ENCODE measurements around the gene IFT74. TPM values are rescaled to one million over a fixed set of nuclear protein-coding genes. Genes with fewer than 3 reads are reported as not detected.

IFT74 gene
- total RNA-seq, 1 experiment from 2014 or later, result 6.0 TPM

DNA sequence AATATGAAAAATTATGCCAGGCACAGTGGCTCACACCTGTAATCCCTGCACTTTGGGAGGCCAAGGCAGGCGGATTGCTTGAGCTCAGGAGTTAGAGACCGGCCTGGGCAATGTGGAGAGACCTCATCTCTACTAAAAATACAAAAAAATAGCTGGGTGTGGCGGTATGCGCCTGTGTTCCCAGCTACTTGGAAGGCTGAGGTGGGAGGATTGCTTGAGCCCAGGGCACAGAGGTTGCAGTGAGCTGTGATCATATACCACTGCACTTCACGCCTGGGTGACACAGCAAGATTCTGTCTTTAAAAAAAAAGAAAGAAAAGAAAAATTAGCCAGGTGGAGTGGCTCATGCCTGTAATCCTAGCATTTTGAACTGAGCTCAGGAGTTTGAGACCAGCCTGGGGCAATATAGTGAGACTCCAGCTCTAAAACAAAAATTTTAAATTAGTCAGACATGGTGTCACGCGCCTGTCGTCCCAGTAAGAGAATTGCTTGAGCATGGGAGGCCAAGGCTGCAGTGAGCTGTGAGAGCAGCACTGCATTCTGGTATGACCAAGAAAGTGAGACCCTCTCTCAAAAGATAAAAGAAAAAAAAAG lies 27.2 kb upstream of the IFT74 start:
- no peaks in the 10 kb centered on the region for H3K4me1 ChIP-seq (ENCODE audit: control insufficient read depth, insufficient read depth, low read length)
- intact Hi-C loops (cut with micrococcal nuclease; ENCODE audit: unreplicated experiment) (no loop called here), in situ Hi-C loops (cut with HindIII; ENCODE audit: low pct_unique_long_range_greater_than_20kb, low sequenced_read_pairs) (no loop called here)
- no peak for ATAC-seq
- no peaks in the 10 kb centered on the region for H3K9me3 ChIP-seq (ENCODE audit: control insufficient read depth, insufficient read depth, low read depth, low read length)
- DNase-seq (ENCODE audit: low read depth, low spot score), result no peak
- H3K4me3 ChIP-seq (ENCODE audit: low read depth in 2 of 2, low read length in 2 of 2), result no peak overlapping the region
- H3K36me3 ChIP-seq (ENCODE audit: control insufficient read depth, insufficient read depth, low read length), result no peaks in the 10 kb centered on the region; the same call in 1 of the 2 replicates
- CTCF ChIA-PET, result no interaction called here
- BruUV-seq (replicated peaks), result no TSS peak
- POLR2A ChIA-PET, result no interaction called here
- H3K27ac ChIP-seq (ENCODE audit: low read length), result no peak overlapping the region
- TF ChIP-seq REST (IDR thresholded peaks at IDR 0.05; ENCODE audit: insufficient read depth in 1 of 2, low read depth in 2 of 2, low read length in 1 of 2), result no peak
- H3K27me3 ChIP-seq (ENCODE audit: control insufficient read depth, insufficient read depth, low read length), result no peaks in the 10 kb centered on the region

GRCh38 chr9:26935847-26936246 lies 20.4 kb upstream of the IFT74 start:
- Histone ChIP-seq H3K9me3 (ENCODE audit: control insufficient read depth, insufficient read depth, low read depth, low read length) (no peaks in the 10 kb centered on the region), H3K4me1 (ENCODE audit: control insufficient read depth, insufficient read depth, low read length) (no peaks in the 10 kb centered on the region), H3K4me3 (ENCODE audit: low read depth in 2 of 2, low read length in 2 of 2) (no peak overlapping the region), H3K27me3 (ENCODE audit: control insufficient read depth, insufficient read depth, low read length) (no peaks in the 10 kb centered on the region), H3K36me3 (ENCODE audit: control insufficient read depth, insufficient read depth, low read length) (no peaks in the 10 kb centered on the region), H3K27ac (ENCODE audit: low read length) (no peak overlapping the region; the same call in 1 of the 2 replicates)
- TF ChIP-seq REST (IDR thresholded peaks at IDR 0.05; ENCODE audit: insufficient read depth in 1 of 2, low read depth in 2 of 2, low read length in 1 of 2) (no peak), TCF7L2 (IDR thresholded peaks at IDR 0.05; ENCODE audit: low read depth, low read length) (no peak), SIN3A (IDR thresholded peaks at IDR 0.05; ENCODE audit: borderline replicate concordance, insufficient read depth, low read depth, low read length) (no peak)
- no peak for DNase-seq (ENCODE audit: low read depth, low spot score)
- intact Hi-C loops (cut with micrococcal nuclease; ENCODE audit: unreplicated experiment) (no loop called here), in situ Hi-C loops (cut with HindIII; ENCODE audit: low pct_unique_long_range_greater_than_20kb, low sequenced_read_pairs) (no loop called here)
- ATAC-seq, result no peak
- ChIA-PET POLR2A (no interaction called here), CTCF (no interaction called here)
- BruUV-seq (replicated peaks), result no TSS peak

- Histone ChIP-seq H3K4me1 (ENCODE audit: control insufficient read depth, insufficient read depth, low read length) (no peaks in the 10 kb centered on the region), H3K36me3 (ENCODE audit: control insufficient read depth, insufficient read depth, low read length) (no peaks in the 10 kb centered on the region; the same call in 1 of the 2 replicates), H3K9me3 (ENCODE audit: control insufficient read depth, insufficient read depth, low read depth, low read length) (no peaks in the 10 kb centered on the region), H3K27ac (ENCODE audit: low read length) (no peak overlapping the region), H3K4me3 (ENCODE audit: low read depth in 2 of 2, low read length in 2 of 2) (no peak overlapping the region), H3K27me3 (ENCODE audit: control insufficient read depth, insufficient read depth, low read length) (no peaks in the 10 kb centered on the region)
- DNase-seq (ENCODE audit: low read depth, low spot score), result no peak
- no peak for ATAC-seq
- no peak for TF ChIP-seq TCF7L2 (IDR thresholded peaks at IDR 0.05; ENCODE audit: low read depth, low read length)
- TF ChIP-seq, protein P1, sequence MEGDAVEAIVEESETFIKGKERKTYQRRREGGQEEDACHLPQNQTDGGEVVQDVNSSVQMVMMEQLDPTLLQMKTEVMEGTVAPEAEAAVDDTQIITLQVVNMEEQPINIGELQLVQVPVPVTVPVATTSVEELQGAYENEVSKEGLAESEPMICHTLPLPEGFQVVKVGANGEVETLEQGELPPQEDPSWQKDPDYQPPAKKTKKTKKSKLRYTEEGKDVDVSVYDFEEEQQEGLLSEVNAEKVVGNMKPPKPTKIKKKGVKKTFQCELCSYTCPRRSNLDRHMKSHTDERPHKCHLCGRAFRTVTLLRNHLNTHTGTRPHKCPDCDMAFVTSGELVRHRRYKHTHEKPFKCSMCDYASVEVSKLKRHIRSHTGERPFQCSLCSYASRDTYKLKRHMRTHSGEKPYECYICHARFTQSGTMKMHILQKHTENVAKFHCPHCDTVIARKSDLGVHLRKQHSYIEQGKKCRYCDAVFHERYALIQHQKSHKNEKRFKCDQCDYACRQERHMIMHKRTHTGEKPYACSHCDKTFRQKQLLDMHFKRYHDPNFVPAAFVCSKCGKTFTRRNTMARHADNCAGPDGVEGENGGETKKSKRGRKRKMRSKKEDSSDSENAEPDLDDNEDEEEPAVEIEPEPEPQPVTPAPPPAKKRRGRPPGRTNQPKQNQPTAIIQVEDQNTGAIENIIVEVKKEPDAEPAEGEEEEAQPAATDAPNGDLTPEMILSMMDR (IDR thresholded peaks at IDR 0.05), result no peak
- no peak for TF ChIP-seq POLR2AphosphoS5 (IDR thresholded peaks at IDR 0.05; ENCODE audit: low read depth, low read length)
- no peak for TF ChIP-seq SIN3A (IDR thresholded peaks at IDR 0.05; ENCODE audit: borderline replicate concordance, insufficient read depth, low read depth, low read length)
- no peak for TF ChIP-seq REST (IDR thresholded peaks at IDR 0.05; ENCODE audit: insufficient read depth in 1 of 2, low read depth in 2 of 2, low read length in 1 of 2)
- intact Hi-C loops (cut with micrococcal nuclease; ENCODE audit: unreplicated experiment), result no loop called here
- ChIA-PET CTCF (no interaction called here), POLR2A (no interaction called here)
- no TSS peak for BruUV-seq (replicated peaks)
- in situ Hi-C loops (cut with HindIII; ENCODE audit: low pct_unique_long_range_greater_than_20kb, low sequenced_read_pairs), result no loop called here
These were observed 18.3 kb upstream of the IFT74 start for GRCh38 chr9:26937816-26938371.
